WTC11 (cell line): ENCODE measurements around the gene COL4A1. TPM values are rescaled to one million over a fixed set of nuclear protein-coding genes. Genes with fewer than 3 reads are reported as not detected.

ENCODE experiments used
- ATAC-seq: fragments of 200-7000 bp; cut with Tn5 transposase; 2 replicates; pipeline ENCODE4 v1.10.0; 2021; ENCODE audit warnings: mild to moderate bottlenecking, moderate library complexity
- CTCF ChIA-PET: fragments of 300-600 bp; sonication (Branson Sonifier 250); formaldehyde crosslinking; loops from one replicate; lab custom pipeline; 2021; ENCODE audit warnings: antibody characterized with exemption; lab: Charles Lee
- POLR2A ChIA-PET: fragments of 350-600 bp; sonication (Branson Sonifier 250); formaldehyde crosslinking; loops from one replicate; lab custom pipeline; 2021; ENCODE audit warnings: antibody characterized with exemption; lab: Charles Lee
- DNase-seq: peaks from one replicate; pipeline ENCODE4 v3.0.0; 2021; ENCODE audit warnings: low spot score
- H3K27ac Mint-ChIP-seq: 2 replicates; pipeline ENCODE4 v1.8.0; 2021; ENCODE audit warnings: mixed read lengths
- H3K27me3 Mint-ChIP-seq: 2 replicates; pipeline ENCODE4 v1.8.0; 2021; ENCODE audit warnings: low read depth, mild to moderate bottlenecking, moderate library complexity, mixed read lengths
- H3K36me3 Mint-ChIP-seq: 2 replicates; pipeline ENCODE4 v1.8.0; 2021; ENCODE audit warnings: mixed read lengths
- H3K4me1 Mint-ChIP-seq: 2 replicates; pipeline ENCODE4 v1.8.0; 2022; ENCODE audit warnings: mixed read lengths
- H3K4me3 Mint-ChIP-seq: 2 replicates; pipeline ENCODE4 v1.8.0; 2021; ENCODE audit warnings: mild to moderate bottlenecking, moderate library complexity, mixed read lengths
- H3K9me3 Mint-ChIP-seq: 2 replicates; pipeline ENCODE4 v1.8.0; 2021; ENCODE audit warnings: mixed read lengths
- ATF6 ChIP-seq: sonication (generic); formaldehyde crosslinking; IDR thresholded peaks from 2 replicates; pipeline ENCODE4 v1.8.1; 2023; ENCODE audit warnings: mild to moderate bottlenecking, missing genetic modification reagents
- CDX4 ChIP-seq: fragments of 250-450 bp; sonication (Bioruptor Pico); IDR thresholded peaks from 2 replicates; pipeline ENCODE4 v1.9.0; 2021; ENCODE audit warnings: moderate library complexity, mild to moderate bottlenecking, inconsistent platforms, borderline replicate concordance
- CREB1 ChIP-seq: sonication (generic); formaldehyde crosslinking; IDR thresholded peaks from 2 replicates; pipeline ENCODE4 v1.8.0; 2023; ENCODE audit warnings: mild to moderate bottlenecking, missing genetic modification reagents
- EMX1 ChIP-seq: fragments of 250-450 bp; sonication (Bioruptor Pico); IDR thresholded peaks from 2 replicates; pipeline ENCODE4 v1.8.0; 2021; ENCODE audit warnings: mild to moderate bottlenecking
- KAT7 ChIP-seq: sonication (generic); formaldehyde crosslinking; IDR thresholded peaks from 2 replicates; pipeline ENCODE4 v1.8.1; 2023; ENCODE audit warnings: missing genetic modification reagents, mild to moderate bottlenecking, borderline replicate concordance
- MYBL2 ChIP-seq: sonication (generic); formaldehyde crosslinking; IDR thresholded peaks from 2 replicates; pipeline ENCODE4 v1.8.1; 2023; ENCODE audit warnings: mild to moderate bottlenecking, moderate library complexity, missing genetic modification reagents
- RORB ChIP-seq: fragments of 250-450 bp; sonication (Bioruptor Pico); IDR thresholded peaks from 2 replicates; pipeline ENCODE4 v1.9.0; 2021; ENCODE audit warnings: mild to moderate bottlenecking
- SMAD4 ChIP-seq: sonication (generic); formaldehyde crosslinking; IDR thresholded peaks from 2 replicates; pipeline ENCODE4 v1.8.0; 2022; ENCODE audit warnings: mild to moderate bottlenecking, missing genetic modification reagents
- SOX15 ChIP-seq: fragments of 250-450 bp; sonication (Bioruptor Pico); IDR thresholded peaks from 2 replicates; pipeline ENCODE4 v1.9.0; 2021; ENCODE audit warnings: mild to moderate bottlenecking
- TCF7 ChIP-seq: sonication (generic); formaldehyde crosslinking; IDR thresholded peaks from 2 replicates; pipeline ENCODE4 v1.8.0; 2022; ENCODE audit warnings: mild to moderate bottlenecking, low read depth, missing genetic modification reagents, moderate library complexity
- TEAD4 ChIP-seq: sonication (generic); formaldehyde crosslinking; IDR thresholded peaks from 2 replicates; pipeline ENCODE4 v1.8.0; 2022; ENCODE audit warnings: mild to moderate bottlenecking, missing genetic modification reagents
- ZNF416 ChIP-seq: fragments of 250-450 bp; sonication (Bioruptor Pico); IDR thresholded peaks from 2 replicates; pipeline ENCODE4 v1.9.0; 2021; ENCODE audit warnings: mild to moderate bottlenecking, inconsistent platforms
- total RNA-seq: library from RNA; stranded (reverse); gene quantifications from 3 replicates; pipeline ENCODE4 v1.2.3, GENCODE V29; 2021
- TF ChIP-seq, protein P1 (sequence below): sonication (generic); formaldehyde crosslinking; IDR thresholded peaks from 2 replicates; pipeline ENCODE4 v1.8.0; 2022; ENCODE audit warnings: mild to moderate bottlenecking, missing genetic modification reagents
- TF ChIP-seq, protein P2 (sequence below): sonication (generic); formaldehyde crosslinking; IDR thresholded peaks from 2 replicates; pipeline ENCODE4 v1.8.0; 2022; ENCODE audit warnings: mild to moderate bottlenecking, missing genetic modification reagents
- TF ChIP-seq, protein P3 (sequence below): sonication (generic); formaldehyde crosslinking; IDR thresholded peaks from 2 replicates; pipeline ENCODE4 v1.8.1; 2022; ENCODE audit warnings: low read depth, mild to moderate bottlenecking, moderate library complexity, missing genetic modification reagents, borderline replicate concordance
- TF ChIP-seq, protein P4 (sequence below): sonication (generic); formaldehyde crosslinking; IDR thresholded peaks from 2 replicates; pipeline ENCODE4 v1.8.1; 2023; ENCODE audit warnings: mild to moderate bottlenecking, missing genetic modification reagents, moderate library complexity
- TF ChIP-seq, protein P5 (sequence below): sonication (generic); formaldehyde crosslinking; IDR thresholded peaks from 2 replicates; pipeline ENCODE4 v1.8.0; 2023; ENCODE audit warnings: missing genetic modification reagents
- TF ChIP-seq, protein P6 (sequence below): fragments of 250-450 bp; sonication (Bioruptor Pico); IDR thresholded peaks from 2 replicates; pipeline ENCODE4 v1.9.0; 2021; ENCODE audit warnings: mild to moderate bottlenecking

COL4A1 gene
- total RNA-seq, 1 experiment from 2014 or later, result 89.6 TPM

DNA sequence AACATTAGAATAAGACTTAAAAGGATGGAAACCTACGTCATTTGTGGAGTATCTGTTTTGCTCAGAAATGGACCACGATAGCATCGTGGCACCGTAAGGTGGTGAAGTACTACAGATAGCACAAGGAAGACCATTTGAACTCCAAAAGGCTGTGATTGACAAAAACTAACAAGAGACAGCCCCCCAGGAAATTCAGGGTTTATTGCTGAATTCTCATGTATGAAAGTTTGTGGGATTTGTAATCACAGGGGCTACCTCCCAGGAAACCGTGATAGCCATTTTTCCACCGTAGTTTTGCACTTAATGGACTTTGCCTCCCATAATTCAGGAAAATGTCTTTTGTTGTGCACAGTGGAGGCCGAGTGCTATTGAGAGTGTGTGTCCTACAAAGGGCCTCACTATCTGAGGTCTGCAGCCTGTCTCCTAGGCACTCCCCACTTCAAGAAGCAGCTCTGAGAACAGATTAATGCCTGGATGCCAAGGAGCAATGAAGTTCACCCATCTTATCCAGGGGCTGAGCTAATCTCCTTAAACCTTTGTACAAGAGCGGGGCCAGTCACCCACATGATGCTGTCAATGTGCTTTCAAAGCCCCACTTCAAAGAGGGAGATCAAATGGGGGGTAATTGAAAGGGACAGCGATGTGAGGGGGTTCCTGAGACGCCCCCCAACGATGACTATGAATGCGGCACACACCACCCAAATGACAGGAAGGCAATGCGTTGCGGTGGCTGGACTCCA lies 182.6 kb downstream of the COL4A1 start:
- Mint-ChIP-seq H3K36me3 (no peaks in the 10 kb centered on the region), H3K4me3 (no peak overlapping the region), H3K4me1 (peaks cover 30% of the 10 kb centered on the region), H3K27me3 (peaks cover 6% of the 10 kb centered on the region), H3K27ac (no peak overlapping the region), H3K9me3 (peaks cover 5% of the 10 kb centered on the region; the same call in 1 of the 2 replicates)
- CTCF ChIA-PET, result no interaction called here
- ATAC-seq (no peak), DNase-seq (no peak)
- POLR2A ChIA-PET, result no interaction called here
- TF ChIP-seq, protein P1, sequence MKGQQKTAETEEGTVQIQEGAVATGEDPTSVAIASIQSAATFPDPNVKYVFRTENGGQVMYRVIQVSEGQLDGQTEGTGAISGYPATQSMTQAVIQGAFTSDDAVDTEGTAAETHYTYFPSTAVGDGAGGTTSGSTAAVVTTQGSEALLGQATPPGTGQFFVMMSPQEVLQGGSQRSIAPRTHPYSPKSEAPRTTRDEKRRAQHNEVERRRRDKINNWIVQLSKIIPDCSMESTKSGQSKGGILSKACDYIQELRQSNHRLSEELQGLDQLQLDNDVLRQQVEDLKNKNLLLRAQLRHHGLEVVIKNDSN (CRISPR knock-in tag), result no peak
- no peak for TF ChIP-seq CDX4 (CRISPR knock-in tag)
- TF ChIP-seq, protein P2, sequence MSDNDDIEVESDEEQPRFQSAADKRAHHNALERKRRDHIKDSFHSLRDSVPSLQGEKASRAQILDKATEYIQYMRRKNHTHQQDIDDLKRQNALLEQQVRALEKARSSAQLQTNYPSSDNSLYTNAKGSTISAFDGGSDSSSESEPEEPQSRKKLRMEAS (CRISPR knock-in tag), result no peak
- TF ChIP-seq, protein P3, sequence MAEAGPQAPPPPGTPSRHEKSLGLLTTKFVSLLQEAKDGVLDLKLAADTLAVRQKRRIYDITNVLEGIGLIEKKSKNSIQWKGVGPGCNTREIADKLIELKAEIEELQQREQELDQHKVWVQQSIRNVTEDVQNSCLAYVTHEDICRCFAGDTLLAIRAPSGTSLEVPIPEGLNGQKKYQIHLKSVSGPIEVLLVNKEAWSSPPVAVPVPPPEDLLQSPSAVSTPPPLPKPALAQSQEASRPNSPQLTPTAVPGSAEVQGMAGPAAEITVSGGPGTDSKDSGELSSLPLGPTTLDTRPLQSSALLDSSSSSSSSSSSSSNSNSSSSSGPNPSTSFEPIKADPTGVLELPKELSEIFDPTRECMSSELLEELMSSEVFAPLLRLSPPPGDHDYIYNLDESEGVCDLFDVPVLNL, result no peak

DNA sequence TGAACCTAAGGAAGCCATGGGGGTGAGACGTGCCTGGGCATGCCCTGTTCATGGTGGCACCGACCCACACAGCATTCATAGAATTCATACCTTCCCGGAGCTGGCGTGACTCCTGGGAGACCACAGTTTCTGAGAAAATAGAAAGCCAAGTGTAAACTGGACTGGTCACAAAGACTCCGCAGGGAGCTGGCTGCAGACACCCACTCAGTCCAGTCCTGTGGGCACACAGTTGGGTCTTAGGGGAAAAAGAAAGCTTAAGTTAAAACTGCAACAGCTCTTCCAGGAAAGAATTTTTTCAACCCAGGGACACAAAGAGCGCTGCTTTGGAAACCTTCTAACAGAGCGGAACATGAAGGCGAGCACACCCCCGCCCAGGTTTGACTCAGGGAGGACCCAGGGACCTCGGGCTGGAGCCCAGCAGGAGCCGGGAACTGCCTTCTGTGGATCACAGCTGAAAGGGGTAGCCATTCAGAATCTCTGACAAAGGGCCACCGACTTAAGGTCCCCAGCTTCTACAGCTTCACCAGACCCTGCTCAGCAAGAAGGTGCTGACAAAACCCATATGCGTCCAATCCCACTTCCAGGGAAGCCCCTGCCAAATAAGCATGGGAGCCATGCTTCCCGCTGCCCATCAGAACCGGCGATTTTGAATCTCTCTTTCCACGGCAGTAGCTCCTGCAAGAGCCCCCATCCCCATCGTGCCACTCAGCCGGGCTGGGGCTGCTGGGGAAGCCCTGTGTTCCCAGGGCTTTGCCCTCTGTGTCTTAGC lies 183.7 kb downstream of the COL4A1 start:
- no peak for ATAC-seq
- Mint-ChIP-seq H3K9me3 (peaks cover 5% of the 10 kb centered on the region; the same call in 1 of the 2 replicates), H3K27me3 (peaks cover 6% of the 10 kb centered on the region), H3K4me1 (peaks cover 30% of the 10 kb centered on the region), H3K4me3 (no peak overlapping the region), H3K36me3 (no peaks in the 10 kb centered on the region), H3K27ac (no peak overlapping the region)
- no peak for DNase-seq
- CTCF ChIA-PET, result interaction anchor here (1.3 kb wide), 1 partner anchor 8 kb away, joined by 3 read pairs; no protein-coding TSS in a partner anchor
- TF ChIP-seq, protein P4, sequence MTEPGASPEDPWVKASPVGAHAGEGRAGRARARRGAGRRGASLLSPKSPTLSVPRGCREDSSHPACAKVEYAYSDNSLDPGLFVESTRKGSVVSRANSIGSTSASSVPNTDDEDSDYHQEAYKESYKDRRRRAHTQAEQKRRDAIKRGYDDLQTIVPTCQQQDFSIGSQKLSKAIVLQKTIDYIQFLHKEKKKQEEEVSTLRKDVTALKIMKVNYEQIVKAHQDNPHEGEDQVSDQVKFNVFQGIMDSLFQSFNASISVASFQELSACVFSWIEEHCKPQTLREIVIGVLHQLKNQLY, result no peak
- TF ChIP-seq SMAD4 (CRISPR knock-in tag), result no peak
- no peak for TF ChIP-seq RORB (CRISPR knock-in tag)
- POLR2A ChIA-PET, result no interaction called here

DNA sequence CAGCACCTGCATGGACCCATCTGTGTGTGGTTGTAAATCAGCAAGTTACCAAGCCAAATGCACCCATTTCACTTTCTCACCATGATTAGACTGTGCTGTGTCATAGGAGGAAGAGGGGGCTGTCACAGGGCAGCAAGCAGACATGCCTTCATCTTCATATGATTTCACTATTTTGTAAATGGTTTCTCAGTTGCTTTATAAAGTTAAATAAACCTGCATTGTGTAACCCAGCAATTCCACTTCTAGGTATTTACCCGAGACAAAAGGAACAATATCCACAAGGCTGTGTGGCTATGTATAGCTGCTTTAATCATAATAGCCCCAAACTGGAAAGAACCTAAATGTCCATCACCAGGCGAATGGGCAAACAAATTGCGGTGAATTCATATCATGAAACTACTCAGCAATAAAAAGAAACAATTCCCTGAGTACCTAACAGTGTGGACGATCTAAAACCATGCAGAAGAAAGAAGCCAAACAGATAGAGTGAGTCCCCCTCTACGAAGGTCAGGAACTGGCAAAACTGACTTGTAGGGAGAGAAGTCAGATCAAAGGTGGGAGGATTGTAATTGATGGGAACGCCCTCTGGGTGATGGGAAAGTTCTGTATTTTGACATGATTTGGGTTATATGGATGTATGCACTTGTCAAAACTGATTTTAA lies 185.4 kb downstream of the COL4A1 start:
- TF ChIP-seq TCF7 (CRISPR knock-in tag) (no peak), ATF6 (CRISPR knock-in tag) (no peak), EMX1 (CRISPR knock-in tag) (no peak), TEAD4 (CRISPR knock-in tag) (no peak), KAT7 (CRISPR knock-in tag) (no peak), MYBL2 (no peak), CREB1 (CRISPR knock-in tag) (no peak), ZNF416 (CRISPR knock-in tag) (no peak), SOX15 (no peak)
- TF ChIP-seq, protein P5, sequence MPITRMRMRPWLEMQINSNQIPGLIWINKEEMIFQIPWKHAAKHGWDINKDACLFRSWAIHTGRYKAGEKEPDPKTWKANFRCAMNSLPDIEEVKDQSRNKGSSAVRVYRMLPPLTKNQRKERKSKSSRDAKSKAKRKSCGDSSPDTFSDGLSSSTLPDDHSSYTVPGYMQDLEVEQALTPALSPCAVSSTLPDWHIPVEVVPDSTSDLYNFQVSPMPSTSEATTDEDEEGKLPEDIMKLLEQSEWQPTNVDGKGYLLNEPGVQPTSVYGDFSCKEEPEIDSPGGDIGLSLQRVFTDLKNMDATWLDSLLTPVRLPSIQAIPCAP (CRISPR knock-in tag), result no peak
- TF ChIP-seq, protein P6, sequence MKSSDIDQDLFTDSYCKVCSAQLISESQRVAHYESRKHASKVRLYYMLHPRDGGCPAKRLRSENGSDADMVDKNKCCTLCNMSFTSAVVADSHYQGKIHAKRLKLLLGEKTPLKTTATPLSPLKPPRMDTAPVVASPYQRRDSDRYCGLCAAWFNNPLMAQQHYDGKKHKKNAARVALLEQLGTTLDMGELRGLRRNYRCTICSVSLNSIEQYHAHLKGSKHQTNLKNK, result no peak
- Mint-ChIP-seq H3K27me3 (peaks cover 6% of the 10 kb centered on the region), H3K36me3 (no peaks in the 10 kb centered on the region), H3K27ac (no peak overlapping the region), H3K4me3 (no peak overlapping the region), H3K9me3 (no peaks in the 10 kb centered on the region), H3K4me1 (peaks cover 20% of the 10 kb centered on the region)
- DNase-seq (no peak), ATAC-seq (no peak)
- ChIA-PET CTCF (no interaction called here), POLR2A (no interaction called here)
